ENCODE results near the gene MAL.

DNA sequence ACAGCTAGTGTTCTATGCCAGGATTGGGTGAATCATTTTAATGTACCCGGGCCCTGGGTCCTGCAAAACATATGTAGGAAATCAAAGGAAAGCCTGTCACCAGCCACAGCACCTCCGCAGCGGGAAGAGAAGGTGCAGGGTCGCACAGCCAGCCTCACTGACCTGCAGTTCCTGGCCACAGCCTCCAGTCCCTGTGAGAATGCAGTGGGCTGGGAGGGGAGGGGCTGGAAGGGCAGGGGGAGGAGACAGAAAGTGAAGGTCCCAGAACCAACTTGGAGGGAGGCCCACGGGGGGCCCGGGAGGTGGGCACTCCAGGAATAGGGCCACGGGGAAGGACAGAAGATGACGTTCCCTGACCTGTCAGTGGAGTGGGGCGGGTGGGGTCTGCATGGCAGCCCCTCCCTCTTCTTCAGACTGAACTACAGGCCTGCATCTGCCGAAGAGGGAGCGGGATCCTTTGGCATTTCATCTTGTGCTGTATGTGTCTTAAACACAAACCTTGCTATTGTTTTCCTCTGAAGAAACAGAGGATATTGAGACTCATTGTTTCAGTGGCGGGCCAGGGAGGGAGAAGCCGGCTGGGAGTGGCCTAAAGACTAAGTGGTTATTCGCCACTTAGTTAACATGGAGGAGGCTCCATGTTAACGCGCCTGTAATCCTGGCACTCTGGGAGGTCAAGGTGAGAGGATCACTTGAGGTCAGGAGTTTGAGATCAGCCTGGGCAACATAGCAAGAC, 7.5 kb downstream of the MAL start:
- TF ChIP-seq, protein P1, sequence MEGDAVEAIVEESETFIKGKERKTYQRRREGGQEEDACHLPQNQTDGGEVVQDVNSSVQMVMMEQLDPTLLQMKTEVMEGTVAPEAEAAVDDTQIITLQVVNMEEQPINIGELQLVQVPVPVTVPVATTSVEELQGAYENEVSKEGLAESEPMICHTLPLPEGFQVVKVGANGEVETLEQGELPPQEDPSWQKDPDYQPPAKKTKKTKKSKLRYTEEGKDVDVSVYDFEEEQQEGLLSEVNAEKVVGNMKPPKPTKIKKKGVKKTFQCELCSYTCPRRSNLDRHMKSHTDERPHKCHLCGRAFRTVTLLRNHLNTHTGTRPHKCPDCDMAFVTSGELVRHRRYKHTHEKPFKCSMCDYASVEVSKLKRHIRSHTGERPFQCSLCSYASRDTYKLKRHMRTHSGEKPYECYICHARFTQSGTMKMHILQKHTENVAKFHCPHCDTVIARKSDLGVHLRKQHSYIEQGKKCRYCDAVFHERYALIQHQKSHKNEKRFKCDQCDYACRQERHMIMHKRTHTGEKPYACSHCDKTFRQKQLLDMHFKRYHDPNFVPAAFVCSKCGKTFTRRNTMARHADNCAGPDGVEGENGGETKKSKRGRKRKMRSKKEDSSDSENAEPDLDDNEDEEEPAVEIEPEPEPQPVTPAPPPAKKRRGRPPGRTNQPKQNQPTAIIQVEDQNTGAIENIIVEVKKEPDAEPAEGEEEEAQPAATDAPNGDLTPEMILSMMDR (IDR thresholded peaks at IDR 0.05): no peak
- TF ChIP-seq POLR2A (IDR thresholded peaks at IDR 0.05): no peak

Data from testis (tissue), 2 donors.